Uterus (tissue), 4 donors: ENCODE results near the gene GFM2. TPM values are rescaled to one million over a fixed set of nuclear protein-coding genes. Genes with fewer than 3 reads are reported as not detected.

Experiments used
- DNase-seq, 2 donors: peaks; one replicate each; pipeline ENCODE4 v3.0.0-alpha.2; 2019 to 2020
- H3K27ac ChIP-seq, 2 donors: fragments of 200-600 bp; sonication (generic); 1 replicate in 1 of 2; 2 replicates in 1 of 2; pipeline ENCODE4 v1.5.1; 2016 to 2018
- H3K27me3 ChIP-seq, 2 donors: fragments of 200-600 bp; sonication (generic); one replicate each; pipeline ENCODE4 v1.5.1; 2018 to 2019; ENCODE audit warnings: control low read depth in 1 of 2
- H3K36me3 ChIP-seq, 2 donors: fragments of 200-600 bp; sonication (generic); one replicate each; pipeline ENCODE4 v1.5.1; 2019; ENCODE audit warnings: control low read depth in 1 of 2
- H3K4me1 ChIP-seq, 2 donors: fragments of 200-600 bp; sonication (generic); one replicate each; pipeline ENCODE4 v1.5.1; 2018 to 2019; ENCODE audit warnings: control low read depth in 1 of 2
- H3K4me3 ChIP-seq, 2 donors: fragments of 200-600 bp; sonication (generic); 1 replicate in 1 of 2; 2 replicates in 1 of 2; pipeline ENCODE4 v1.5.1; 2018 to 2019; ENCODE audit warnings: mild to moderate bottlenecking in 1 of 2
- H3K9me3 ChIP-seq, 2 donors: fragments of 200-600 bp; sonication (generic); one replicate each; pipeline ENCODE4 v1.5.1; 2019; ENCODE audit warnings: control low read depth in 1 of 2
- POLR2A ChIP-seq, 2 donors: fragments of 450-650 bp; IDR thresholded peaks; one replicate each; pipeline ENCODE4 v1.6.1; 2016; ENCODE audit warnings: antibody characterized with exemption in 2 of 2, mild to moderate bottlenecking in 1 of 2, moderate library complexity in 1 of 2
- intact Hi-C: fragments of 100-400 bp; cut with DNase I; formaldehyde crosslinking; loops from one replicate; pipeline ENCODE4 v1.15.1; 2023; ENCODE audit warnings: low total_unique reads
- total RNA-seq, 4 donors: library from RNA; depleted of rRNA in 3 of 4; stranded (reverse); fragments of >200 nt in 3 of 4; gene quantifications; one replicate each; pipeline versions ENCODE4 v1.1.0 to v1.2.4, GENCODE V29; 2014 to 2023
- TF ChIP-seq, protein P1 (sequence below), 4 experiments: fragments of 200-600 bp in 2 of 4; fragments of 450-650 bp in 2 of 4; sonication (generic) in 2 of 4; IDR thresholded peaks; one replicate each; pipeline ENCODE4 v1.5.1; 2016 to 2019; ENCODE audit warnings: antibody characterized with exemption in 4 of 4, mild to moderate bottlenecking in 2 of 4, moderate library complexity in 1 of 4
- donor health status: DM: yes; HTN: yes; CAD: no.

Gene GFM2
- total RNA-seq, 4 donors from 2014 or later, result 15.9 to 55.7 (median 26.6) TPM

DNA sequence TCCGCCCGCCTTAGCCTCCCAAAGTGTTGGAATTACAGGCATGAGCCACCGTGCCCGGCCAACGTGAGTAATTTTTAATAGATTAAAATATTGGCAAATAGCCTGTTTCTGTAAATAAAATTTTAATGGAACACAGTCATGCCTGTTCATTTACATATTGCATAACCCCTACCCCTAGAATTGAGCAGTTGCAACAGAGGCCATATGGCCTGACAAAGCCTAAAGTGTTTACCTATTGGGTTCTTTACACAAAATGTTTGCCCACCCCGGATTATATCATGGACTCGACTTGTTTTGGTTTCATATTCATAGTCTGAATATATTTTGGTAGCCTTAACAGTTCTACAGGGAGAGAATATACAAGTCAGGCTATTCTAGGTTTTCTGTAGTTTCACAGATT, 5.4 kb upstream of the GFM2 start:
- H3K27me3 ChIP-seq, result no peaks in the 10 kb centered on the region
- no peaks in the 10 kb centered on the region for H3K9me3 ChIP-seq
- TF ChIP-seq, protein P1, sequence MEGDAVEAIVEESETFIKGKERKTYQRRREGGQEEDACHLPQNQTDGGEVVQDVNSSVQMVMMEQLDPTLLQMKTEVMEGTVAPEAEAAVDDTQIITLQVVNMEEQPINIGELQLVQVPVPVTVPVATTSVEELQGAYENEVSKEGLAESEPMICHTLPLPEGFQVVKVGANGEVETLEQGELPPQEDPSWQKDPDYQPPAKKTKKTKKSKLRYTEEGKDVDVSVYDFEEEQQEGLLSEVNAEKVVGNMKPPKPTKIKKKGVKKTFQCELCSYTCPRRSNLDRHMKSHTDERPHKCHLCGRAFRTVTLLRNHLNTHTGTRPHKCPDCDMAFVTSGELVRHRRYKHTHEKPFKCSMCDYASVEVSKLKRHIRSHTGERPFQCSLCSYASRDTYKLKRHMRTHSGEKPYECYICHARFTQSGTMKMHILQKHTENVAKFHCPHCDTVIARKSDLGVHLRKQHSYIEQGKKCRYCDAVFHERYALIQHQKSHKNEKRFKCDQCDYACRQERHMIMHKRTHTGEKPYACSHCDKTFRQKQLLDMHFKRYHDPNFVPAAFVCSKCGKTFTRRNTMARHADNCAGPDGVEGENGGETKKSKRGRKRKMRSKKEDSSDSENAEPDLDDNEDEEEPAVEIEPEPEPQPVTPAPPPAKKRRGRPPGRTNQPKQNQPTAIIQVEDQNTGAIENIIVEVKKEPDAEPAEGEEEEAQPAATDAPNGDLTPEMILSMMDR (IDR thresholded peaks at IDR 0.05), result no peak
- TF ChIP-seq POLR2A (IDR thresholded peaks at IDR 0.05), result no peak
- H3K4me1 ChIP-seq, result peaks cover 0 to 6% of the 10 kb centered on the region in 2 donors
- H3K4me3 ChIP-seq, result no peak overlapping the region
- H3K36me3 ChIP-seq, result no peaks in the 10 kb centered on the region
- intact Hi-C loops, result no loop called here
- no peak overlapping the region for H3K27ac ChIP-seq
- DNase-seq, result no peak

DNA sequence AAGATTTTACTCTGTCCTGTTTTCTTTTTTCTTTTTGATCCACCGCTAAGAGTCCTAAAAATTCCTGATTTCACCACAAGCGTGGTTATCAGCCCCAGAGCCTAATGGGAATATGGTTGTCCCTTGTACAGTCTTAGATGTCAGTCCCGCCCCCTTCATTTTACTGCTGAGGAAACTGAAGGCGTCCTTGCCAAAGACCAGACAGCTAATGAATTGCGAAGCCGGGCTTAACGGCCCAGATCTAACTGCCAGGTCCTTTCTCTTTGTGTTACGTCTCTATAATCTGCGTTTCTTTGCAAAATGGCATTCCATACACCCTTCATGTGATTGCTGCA, 629 bp upstream of the GFM2 start:
- intact Hi-C loops, result no loop called here
- Histone ChIP-seq H3K27me3 (no peaks in the 10 kb centered on the region), H3K36me3 (no peaks in the 10 kb centered on the region), H3K9me3 (no peaks in the 10 kb centered on the region), H3K27ac (peak overlapping the region; percentile 83 to 86), H3K4me1 (peaks cover 5 to 14% of the 10 kb centered on the region in 2 donors), H3K4me3 (peak overlapping the region; percentile 76 to 92)
- TF ChIP-seq, protein P1 (IDR thresholded peaks at IDR 0.05), result peak in 1 of 4 experiments; percentile 1
- TF ChIP-seq POLR2A (IDR thresholded peaks at IDR 0.05), result no peak
- DNase-seq, result no peak

DNA sequence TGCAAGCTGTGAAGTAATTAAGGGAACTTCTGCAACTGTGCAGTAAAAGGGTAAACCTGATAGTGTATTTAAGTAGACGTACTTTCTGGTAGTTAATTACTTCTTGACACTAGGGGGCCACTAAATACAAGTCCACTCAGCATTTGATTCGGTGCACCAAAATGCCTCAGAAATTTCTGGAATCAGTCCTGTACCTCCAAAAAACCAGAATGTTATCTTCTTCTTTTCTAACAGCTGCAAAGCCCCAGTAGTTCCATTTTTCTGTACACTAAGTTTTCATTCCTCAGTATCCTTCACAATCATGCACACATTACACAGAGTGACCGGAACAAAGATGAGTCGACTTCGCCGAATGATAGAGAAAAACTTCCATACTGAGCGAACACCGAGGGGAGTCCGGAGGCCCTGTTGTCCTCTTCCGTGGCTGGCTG, 484 bp downstream of the GFM2 start:
- Histone ChIP-seq H3K4me1 (peaks cover 5 to 14% of the 10 kb centered on the region in 2 donors), H3K27ac (peak overlapping the region; percentile 83 to 86), H3K27me3 (no peaks in the 10 kb centered on the region), H3K9me3 (no peaks in the 10 kb centered on the region), H3K4me3 (peak overlapping the region; percentile 76 to 92), H3K36me3 (no peaks in the 10 kb centered on the region)
- intact Hi-C loops, result no loop called here
- no peak for DNase-seq
- TF ChIP-seq, protein P1 (IDR thresholded peaks at IDR 0.05), result peak in 1 of 4 experiments; percentile 27
- TF ChIP-seq POLR2A (IDR thresholded peaks at IDR 0.05), result no peak

DNA sequence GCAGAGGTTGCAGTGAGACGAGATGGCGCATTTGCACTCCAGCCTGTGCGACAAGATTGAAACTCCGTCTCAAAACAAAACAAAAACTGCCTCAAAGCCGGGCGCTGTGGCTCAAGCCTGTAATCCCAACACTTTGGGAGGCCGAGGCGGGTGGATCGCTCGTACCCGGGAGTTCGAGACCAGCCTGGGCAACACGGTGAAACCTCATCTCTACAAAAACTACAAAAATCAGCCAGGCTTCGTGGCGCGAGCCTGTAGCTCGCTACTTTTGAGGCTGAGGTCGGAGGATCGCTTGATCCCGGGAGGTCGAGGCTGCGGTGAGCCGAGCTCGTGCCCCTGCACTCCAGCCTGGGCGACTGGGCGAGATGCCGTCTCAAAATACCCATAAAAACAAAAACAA, 988 bp downstream of the GFM2 start:
- no peaks in the 10 kb centered on the region for H3K36me3 ChIP-seq
- TF ChIP-seq POLR2A (IDR thresholded peaks at IDR 0.05), result no peak
- TF ChIP-seq, protein P1 (IDR thresholded peaks at IDR 0.05), result no peak
- peak overlapping the region in 1 of 2 donors; percentile 86 for H3K27ac ChIP-seq
- H3K9me3 ChIP-seq, result no peaks in the 10 kb centered on the region
- H3K4me3 ChIP-seq, result peak overlapping the region; percentile 76 to 92
- intact Hi-C loops, result no loop called here
- no peaks in the 10 kb centered on the region for H3K27me3 ChIP-seq
- peaks cover 5 to 14% of the 10 kb centered on the region in 2 donors for H3K4me1 ChIP-seq
- no peak for DNase-seq

DNA sequence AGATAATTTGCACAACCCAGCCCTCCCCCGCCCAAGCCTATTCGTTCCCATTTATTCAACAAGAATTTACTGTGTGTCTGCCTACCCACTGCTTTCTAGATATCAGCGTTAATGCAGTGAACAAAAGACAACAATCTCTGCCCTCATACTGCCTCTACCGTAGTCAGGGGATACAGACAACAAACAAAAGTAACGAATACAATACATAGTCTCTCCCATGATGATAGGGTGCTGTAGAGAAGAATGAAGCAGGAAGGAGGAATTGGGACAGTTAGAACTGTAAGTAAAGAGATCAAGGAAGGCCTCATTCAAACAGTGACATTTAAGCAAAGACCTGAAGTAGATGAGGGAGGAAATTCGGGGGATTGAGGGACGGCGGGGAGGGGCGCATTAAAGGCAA, 1.7 kb downstream of the GFM2 start:
- Histone ChIP-seq H3K27ac (no peak overlapping the region), H3K4me3 (no peak overlapping the region), H3K27me3 (no peaks in the 10 kb centered on the region), H3K9me3 (no peaks in the 10 kb centered on the region), H3K4me1 (peaks cover 5 to 14% of the 10 kb centered on the region in 2 donors), H3K36me3 (no peaks in the 10 kb centered on the region)
- intact Hi-C loops, result no loop called here
- DNase-seq, result no peak
- TF ChIP-seq, protein P1 (IDR thresholded peaks at IDR 0.05), result no peak
- no peak for TF ChIP-seq POLR2A (IDR thresholded peaks at IDR 0.05)
